Measurements from ENCODE around the gene PRKCB.
A peak's percentile ranks its signal among the peaks of the same experiment; 100 is the strongest.

Gene PRKCB

GRCh38 chr16:23835390-23836077 is at the start of gene PRKCB (continued):
- TF ChIP-seq, protein P1, sequence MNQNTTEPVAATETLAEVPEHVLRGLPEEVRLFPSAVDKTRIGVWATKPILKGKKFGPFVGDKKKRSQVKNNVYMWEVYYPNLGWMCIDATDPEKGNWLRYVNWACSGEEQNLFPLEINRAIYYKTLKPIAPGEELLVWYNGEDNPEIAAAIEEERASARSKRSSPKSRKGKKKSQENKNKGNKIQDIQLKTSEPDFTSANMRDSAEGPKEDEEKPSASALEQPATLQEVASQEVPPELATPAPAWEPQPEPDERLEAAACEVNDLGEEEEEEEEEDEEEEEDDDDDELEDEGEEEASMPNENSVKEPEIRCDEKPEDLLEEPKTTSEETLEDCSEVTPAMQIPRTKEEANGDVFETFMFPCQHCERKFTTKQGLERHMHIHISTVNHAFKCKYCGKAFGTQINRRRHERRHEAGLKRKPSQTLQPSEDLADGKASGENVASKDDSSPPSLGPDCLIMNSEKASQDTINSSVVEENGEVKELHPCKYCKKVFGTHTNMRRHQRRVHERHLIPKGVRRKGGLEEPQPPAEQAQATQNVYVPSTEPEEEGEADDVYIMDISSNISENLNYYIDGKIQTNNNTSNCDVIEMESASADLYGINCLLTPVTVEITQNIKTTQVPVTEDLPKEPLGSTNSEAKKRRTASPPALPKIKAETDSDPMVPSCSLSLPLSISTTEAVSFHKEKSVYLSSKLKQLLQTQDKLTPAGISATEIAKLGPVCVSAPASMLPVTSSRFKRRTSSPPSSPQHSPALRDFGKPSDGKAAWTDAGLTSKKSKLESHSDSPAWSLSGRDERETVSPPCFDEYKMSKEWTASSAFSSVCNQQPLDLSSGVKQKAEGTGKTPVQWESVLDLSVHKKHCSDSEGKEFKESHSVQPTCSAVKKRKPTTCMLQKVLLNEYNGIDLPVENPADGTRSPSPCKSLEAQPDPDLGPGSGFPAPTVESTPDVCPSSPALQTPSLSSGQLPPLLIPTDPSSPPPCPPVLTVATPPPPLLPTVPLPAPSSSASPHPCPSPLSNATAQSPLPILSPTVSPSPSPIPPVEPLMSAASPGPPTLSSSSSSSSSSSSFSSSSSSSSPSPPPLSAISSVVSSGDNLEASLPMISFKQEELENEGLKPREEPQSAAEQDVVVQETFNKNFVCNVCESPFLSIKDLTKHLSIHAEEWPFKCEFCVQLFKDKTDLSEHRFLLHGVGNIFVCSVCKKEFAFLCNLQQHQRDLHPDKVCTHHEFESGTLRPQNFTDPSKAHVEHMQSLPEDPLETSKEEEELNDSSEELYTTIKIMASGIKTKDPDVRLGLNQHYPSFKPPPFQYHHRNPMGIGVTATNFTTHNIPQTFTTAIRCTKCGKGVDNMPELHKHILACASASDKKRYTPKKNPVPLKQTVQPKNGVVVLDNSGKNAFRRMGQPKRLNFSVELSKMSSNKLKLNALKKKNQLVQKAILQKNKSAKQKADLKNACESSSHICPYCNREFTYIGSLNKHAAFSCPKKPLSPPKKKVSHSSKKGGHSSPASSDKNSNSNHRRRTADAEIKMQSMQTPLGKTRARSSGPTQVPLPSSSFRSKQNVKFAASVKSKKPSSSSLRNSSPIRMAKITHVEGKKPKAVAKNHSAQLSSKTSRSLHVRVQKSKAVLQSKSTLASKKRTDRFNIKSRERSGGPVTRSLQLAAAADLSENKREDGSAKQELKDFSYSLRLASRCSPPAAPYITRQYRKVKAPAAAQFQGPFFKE (tag by site-specific recombination; IDR thresholded peaks at IDR 0.05; ENCODE audit: borderline replicate concordance) = no peak
- TF ChIP-seq AEBP2 (tag by site-specific recombination; IDR thresholded peaks at IDR 0.05; ENCODE audit: borderline replicate concordance) (no peak), BCL11B (tag by site-specific recombination; IDR thresholded peaks at IDR 0.05; ENCODE audit: low read depth) (no peak), ZIC2 (tag by site-specific recombination; IDR thresholded peaks at IDR 0.05) (peak; percentile 64)

GRCh38 chr16:23786964-23787561 is 48.7 kb upstream of the PRKCB start:
- POLR2A ChIA-PET = no interaction called here
- Histone ChIP-seq H3K4me3 (ENCODE audit: low read depth, low read length) (no peak overlapping the region), H3K27ac (ENCODE audit: extremely low read depth, low read depth, low read length) (no peak overlapping the region), H3K4me1 (ENCODE audit: control insufficient read depth, insufficient read depth, low read length) (no peaks in the 10 kb centered on the region), H3K36me3 (ENCODE audit: control insufficient read depth in 2 of 2, insufficient read depth in 1 of 2, low read length in 2 of 2) (no peaks in the 10 kb centered on the region), H3K9me3 (ENCODE audit: control insufficient read depth, insufficient read depth, low read depth, low read length) (no peaks in the 10 kb centered on the region)
- CTCF ChIA-PET = interaction anchor here (0.6 to 2.8 kb wide), 3 partner anchors 14 to 255 kb away, joined by 3 to 17 read pairs (median 5); no protein-coding TSS in a partner anchor
- TF ChIP-seq GLIS1 (tag by site-specific recombination; IDR thresholded peaks at IDR 0.05) = no peak
- no peak for TF ChIP-seq ZSCAN30 (tag by site-specific recombination; IDR thresholded peaks at IDR 0.05)
- no peak for TF ChIP-seq TSHZ1 (tag by site-specific recombination; IDR thresholded peaks at IDR 0.05; ENCODE audit: borderline replicate concordance)
- no peak for TF ChIP-seq ZNF596 (tag by site-specific recombination; IDR thresholded peaks at IDR 0.05)
- no peak for TF ChIP-seq ZNF16 (tag by site-specific recombination; IDR thresholded peaks at IDR 0.05; ENCODE audit: low read depth)
- TF ChIP-seq ZFP37 (tag by site-specific recombination; IDR thresholded peaks at IDR 0.05) = no peak

DNA sequence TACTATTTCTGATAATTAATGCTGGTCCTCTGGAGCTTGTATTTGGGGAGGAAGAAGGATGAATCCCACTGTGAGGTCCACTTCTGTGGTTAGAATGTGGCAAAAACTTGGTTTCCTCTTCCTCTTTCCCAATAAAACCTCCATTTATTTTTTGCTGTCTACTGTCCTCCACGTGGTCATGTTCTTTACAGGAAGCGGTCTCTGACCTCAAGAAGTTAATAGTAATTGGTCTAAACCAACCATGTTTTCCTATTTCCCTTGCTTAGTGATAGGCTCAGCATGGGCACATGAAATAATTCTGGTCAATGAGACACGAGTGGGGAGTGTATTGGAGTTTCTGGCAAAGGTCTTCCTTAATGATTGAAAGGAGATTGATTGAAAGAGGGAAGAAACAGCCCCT is 47.1 kb upstream of the PRKCB start:
- H3K27ac ChIP-seq (ENCODE audit: extremely low read depth, low read depth, low read length) = no peak overlapping the region
- H3K9me3 ChIP-seq (ENCODE audit: control insufficient read depth, insufficient read depth, low read depth, low read length) = no peaks in the 10 kb centered on the region
- H3K4me3 ChIP-seq (ENCODE audit: low read depth, low read length) = no peak overlapping the region
- no peaks in the 10 kb centered on the region for H3K36me3 ChIP-seq (ENCODE audit: control insufficient read depth in 2 of 2, insufficient read depth in 1 of 2, low read length in 2 of 2)
- ChIA-PET POLR2A (no interaction called here), CTCF (interaction anchor here (0.9 to 1.3 kb wide), 2 partner anchors 12 to 103 kb away, joined by 3 to 9 read pairs; no protein-coding TSS in a partner anchor)
- TF ChIP-seq ZNF391 (tag by site-specific recombination; IDR thresholded peaks at IDR 0.05; ENCODE audit: borderline replicate concordance, low read depth) = no peak
- TF ChIP-seq, protein P2, sequence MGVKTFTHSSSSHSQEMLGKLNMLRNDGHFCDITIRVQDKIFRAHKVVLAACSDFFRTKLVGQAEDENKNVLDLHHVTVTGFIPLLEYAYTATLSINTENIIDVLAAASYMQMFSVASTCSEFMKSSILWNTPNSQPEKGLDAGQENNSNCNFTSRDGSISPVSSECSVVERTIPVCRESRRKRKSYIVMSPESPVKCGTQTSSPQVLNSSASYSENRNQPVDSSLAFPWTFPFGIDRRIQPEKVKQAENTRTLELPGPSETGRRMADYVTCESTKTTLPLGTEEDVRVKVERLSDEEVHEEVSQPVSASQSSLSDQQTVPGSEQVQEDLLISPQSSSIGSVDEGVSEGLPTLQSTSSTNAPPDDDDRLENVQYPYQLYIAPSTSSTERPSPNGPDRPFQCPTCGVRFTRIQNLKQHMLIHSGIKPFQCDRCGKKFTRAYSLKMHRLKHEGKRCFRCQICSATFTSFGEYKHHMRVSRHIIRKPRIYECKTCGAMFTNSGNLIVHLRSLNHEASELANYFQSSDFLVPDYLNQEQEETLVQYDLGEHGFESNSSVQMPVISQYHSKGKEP (tag by site-specific recombination; IDR thresholded peaks at IDR 0.05) = no peak
- H3K4me1 ChIP-seq (ENCODE audit: control insufficient read depth, insufficient read depth, low read length) = no peaks in the 10 kb centered on the region

Measured in HEK293 (cell line).